DMS 273 (cell line): Measurements from ENCODE around the gene NR5A1.

Experiments used
- DNase-seq: peaks from one replicate; lab custom pipeline; 2025; ENCODE audit not compliant: unreplicated experiment; lab: John Stamatoyannopoulos, UW

The NR5A1 gene

DNA sequence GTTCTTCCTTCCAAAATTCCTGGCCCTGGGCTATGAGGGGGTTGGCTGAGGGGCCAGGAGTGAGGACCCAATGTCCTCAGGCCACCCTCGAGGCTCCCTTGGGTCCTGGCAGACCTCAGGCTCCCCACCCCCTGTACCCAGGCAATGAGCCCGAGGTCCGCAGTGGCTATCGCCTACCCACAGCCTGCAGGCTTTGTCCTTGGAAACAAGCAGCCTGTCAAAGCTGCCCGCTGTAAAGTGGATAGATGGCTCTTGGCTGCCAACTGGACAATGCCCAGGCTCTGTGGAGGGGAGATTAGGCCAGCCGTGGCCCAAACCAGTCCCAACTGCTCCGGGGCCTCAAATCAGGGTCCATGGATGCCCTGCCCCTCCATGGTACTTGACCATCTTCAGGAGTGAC, 59.2 kb downstream of the NR5A1 start:
- no peak for DNase-seq

DNA sequence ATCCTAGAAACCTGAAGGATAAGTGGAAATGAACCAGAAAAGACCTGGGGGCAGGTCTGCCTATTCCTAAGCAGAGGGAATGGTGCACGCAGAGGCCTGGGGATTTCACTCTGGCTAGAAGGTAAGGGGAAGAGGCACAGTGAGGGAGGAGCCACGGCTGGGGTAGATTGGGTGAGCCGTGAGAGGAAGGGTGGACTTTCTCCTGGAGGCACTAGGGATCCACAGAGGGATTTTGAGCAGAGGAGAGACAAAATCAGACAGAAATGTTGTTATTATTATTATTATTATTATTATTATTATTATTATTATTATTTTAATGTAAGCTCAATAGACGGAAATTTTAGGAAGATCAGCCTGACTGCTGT, 59.9 kb downstream of the NR5A1 start:
- no peak for DNase-seq

DNA sequence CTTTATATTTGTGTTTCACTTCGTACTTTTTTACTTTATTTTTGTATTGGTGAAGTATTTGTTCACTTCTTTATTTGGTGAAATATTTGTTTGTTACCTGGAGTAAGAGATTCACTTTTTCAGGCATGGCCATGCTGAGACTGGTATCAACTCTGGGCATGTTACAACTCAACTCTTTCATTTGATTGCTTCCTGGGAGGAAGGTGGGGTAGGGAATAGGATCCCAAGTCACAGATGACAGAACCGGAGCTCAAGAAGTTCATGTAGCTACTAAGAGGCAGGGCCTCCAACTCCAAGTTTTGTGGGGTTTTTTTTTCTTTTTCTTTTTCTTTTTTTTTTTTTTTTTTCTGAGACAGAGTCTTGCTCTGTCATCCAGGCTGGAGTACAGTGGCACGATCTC, 63.0 kb downstream of the NR5A1 start:
- DNase-seq = no peak

DNA sequence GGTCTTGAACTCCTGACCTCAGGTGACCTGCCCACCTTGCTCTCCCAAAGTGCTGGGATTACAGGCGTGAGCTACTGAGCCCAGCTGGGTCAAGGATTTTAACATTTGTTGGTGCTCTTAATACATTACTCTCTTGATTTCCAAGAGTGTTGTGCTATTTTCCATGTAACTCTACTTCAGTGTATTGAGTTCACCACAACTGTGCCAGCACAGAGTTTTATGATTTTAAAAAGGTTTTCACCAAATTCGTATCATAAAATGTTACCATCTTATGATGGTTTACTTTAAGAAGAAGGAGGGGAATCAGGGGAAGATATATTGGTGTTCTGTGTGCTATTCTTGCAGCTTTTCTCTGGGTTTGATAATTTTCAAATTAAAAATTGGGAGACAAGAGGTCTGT, 63.6 kb downstream of the NR5A1 start:
- DNase-seq = no peak

DNA sequence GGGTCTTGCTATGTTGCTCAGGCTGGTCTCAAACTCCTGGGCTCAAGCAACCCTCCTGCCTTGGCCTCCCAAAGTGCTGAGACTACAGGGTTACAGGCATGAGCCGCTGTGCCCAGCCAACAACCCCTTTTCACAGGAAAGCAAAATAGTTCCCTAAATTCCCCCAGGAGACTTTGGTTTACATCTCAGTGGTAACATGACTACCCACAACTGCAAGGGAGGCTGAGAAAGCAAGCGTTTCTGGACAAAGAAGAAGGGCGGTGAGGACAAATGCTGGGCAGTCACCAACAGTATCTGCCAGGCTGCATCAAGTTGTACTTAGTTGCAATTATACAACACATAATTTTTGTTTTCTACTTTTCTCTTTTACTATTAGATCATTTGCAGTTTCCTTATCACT, 64.4 kb downstream of the NR5A1 start:
- no peak for DNase-seq

DNA sequence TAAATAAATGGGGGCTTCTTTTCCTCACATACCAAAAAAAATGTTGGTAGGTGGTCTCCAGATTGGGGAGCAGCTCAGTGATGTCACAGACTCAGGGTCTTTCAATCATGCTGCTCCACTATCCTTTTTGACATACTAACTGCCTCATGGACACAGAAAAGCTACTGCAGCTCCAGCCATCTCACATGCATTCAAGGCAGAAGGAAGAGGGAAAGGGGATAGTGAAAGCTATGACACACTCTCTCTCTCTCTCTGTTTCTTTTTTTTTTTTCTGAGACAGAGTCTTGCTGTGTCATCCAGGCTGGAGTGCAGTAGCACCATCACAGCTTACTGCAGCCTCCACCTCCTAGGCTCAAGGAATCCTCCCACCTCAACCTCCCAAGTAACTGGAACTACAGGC, 64.8 kb downstream of the NR5A1 start:
- no peak for DNase-seq

DNA sequence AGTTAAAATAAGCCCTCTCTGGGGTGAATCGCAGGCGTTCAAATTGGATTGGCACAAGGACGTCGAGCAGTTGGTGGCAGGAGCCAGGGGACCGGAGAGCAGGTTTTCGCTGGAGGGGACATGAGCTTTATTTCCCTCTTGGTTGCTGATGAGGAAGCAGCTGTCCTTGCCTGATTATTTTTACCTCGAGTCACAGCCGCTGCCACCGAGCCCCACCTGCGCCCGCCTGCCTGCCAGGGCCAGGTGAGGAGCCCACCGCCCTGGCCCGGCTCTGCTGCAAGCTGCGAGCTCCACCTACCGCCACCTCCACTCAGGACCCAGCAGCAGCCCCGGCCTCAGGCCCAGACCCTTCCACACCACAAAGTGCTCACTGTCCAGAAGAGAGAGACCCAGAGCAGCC, 65.9 kb downstream of the NR5A1 start:
- DNase-seq = no peak

DNA sequence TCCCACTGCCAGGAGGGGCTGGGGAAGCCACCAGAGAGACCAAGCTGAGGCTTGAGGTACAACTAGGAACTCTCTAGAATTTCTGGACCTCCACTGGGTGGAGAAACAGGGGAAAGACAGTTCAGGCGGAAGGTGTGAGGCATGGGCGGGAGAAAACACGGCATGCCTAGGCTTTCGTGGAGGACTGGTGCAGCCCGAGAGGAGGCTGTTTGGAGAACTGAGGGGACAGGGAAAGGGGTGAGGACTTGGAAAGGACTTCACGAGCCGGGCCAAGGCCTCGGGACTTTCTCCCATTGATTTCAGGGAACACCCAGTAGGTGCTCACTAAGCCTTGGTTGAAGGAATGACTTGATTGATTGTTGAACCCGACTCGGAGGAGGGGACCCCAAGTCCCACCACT, 66.4 kb downstream of the NR5A1 start:
- DNase-seq = no peak

DNA sequence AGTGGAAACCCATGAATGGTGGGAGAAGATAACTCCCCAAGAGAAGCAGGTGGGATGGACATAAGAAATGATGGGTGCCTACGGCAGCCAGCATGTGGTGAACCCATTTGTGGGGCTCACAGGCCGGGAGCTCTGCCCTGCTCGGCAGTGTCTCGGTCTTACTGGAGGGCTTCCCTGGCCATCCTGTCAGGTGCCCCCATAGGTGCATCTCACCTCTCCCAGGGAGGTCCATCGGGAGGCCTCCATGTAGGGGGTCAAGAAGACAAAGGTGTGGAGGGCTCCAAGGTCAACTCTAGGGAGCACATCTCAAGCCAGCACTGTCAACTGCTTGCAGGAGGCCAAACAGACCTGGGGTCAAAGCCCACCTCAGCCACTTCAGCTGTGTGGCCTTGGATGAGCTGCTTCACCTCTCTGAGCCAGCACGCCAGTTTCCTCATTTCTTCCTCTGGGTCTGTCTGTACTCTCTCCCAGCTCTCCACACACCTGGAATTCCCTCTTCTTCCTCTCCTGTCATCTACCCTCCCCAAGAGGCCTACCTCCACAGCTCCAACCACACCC, 67.4 kb downstream of the NR5A1 start:
- no peak for DNase-seq

DNA sequence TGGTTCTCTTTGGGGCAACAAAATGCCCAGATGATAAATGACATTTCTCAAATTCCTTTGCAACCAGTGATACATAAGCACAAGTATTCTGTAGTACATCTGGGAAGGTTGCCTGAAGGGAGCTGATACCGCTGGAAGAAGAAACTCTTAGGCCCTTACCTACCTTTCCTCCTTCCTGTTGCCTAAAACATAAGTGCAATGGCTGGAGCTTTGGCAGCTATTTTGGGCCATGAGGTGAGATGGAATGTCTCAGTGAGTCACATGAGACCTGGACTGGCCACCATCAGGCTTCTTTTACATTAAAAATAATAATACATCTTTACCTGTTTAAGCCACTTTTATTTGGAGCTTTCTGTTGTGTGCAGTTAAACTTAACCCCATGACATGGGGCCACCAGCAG, 68.1 kb downstream of the NR5A1 start:
- no peak for DNase-seq

DNA sequence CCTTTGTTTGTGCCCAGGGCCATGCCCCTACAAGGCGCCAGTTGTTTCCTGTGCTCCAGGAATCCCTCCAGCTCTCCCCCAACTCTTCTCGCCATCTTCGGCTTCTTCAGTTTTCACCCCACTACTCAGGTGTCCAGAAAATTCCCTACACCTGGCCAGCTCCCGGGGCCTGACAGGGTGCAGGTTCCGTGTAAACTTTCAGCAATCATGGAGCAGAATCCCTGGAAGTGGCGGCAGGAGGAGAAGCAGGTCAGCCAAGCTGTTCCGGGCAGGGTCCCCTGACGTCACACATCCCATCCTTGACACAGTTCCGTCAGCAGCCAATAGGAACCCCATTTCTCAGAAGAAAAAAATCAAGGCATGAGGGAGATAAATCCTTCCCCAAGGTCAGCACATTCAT, 69.1 kb downstream of the NR5A1 start:
- no peak for DNase-seq

DNA sequence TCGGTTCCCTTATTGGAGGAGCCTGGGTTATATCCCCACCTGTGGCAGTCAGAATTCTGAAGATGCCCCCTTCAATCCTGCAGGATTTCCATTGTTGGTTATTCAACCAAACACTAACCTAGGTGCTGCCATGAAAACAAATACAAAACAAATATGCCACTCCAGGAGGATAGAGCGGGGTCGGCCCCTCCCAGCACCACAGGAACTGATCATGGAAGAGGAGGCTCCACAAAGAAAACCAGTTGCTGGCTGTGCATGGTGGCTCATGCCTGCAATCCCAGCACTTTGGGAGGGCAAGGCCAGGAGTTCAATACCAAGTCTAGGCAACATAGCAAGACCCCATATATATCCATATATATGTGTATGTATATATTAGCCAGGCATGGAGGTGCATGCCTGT, 70.1 kb downstream of the NR5A1 start:
- DNase-seq = no peak

DNA sequence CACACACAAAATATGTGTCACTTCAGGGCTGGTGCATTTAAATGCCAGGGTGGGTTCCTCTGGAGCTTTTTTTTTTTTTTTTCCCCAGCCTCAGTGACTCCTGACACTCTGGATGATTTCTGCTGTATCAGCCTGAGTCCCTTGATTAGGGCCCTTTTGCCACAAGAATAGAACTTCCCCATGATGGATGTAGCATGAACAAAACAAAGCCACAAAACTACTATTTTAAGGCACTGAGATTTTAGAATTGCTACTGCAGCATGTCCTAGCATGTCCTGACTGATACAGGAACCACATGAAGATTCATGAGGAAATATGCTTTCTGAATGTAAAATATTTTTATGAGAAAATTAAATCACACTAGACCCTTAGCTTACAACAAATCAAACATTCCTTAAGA, 70.9 kb downstream of the NR5A1 start:
- no peak for DNase-seq
